K562 (cell line): ENCODE measurements around the gene P2RX2. TPM values are rescaled to one million over a fixed set of nuclear protein-coding genes. Genes with fewer than 3 reads are reported as not detected.

ENCODE experiments used
- ATAC-seq: fragments of 200-7000 bp; cut with Tn5 transposase; 3 replicates; pipeline ENCODE4 v1.9.1; 2020; ENCODE audit warnings: moderate library complexity
- BruUV-seq: library from RNA; stranded (reverse); fragments of 400-500 nt; replicated peaks from 2 replicates; lab custom pipeline; 2021; lab: Mats Ljungman, UMichigan
- CTCF ChIA-PET: fragments of 300-600 bp; formaldehyde crosslinking; extraction: SDS; loops from one replicate; lab custom pipeline; 2021; ENCODE audit warnings: low intra/inter-chr PET ratio; lab: Yijun Ruan, JAX
- POLR2A ChIA-PET: fragments of 300-600, 350-650 bp; sonication (Branson Sonifier 250); formaldehyde crosslinking; extraction: SDS; loops from one replicate; lab custom pipeline; 2021; ENCODE audit warnings: antibody characterized with exemption, inconsistent platforms; lab: Yijun Ruan, JAX
- DNase-seq, 4 experiments: peaks; one replicate each; pipeline versions ENCODE4 v3.0.0 to v3.0.0-alpha.2; 2011 to 2018; ENCODE audit warnings: low spot score in 3 of 4, mixed read lengths in 3 of 4; ENCODE audit errors: extremely low read depth in 1 of 4
- FAIRE-seq: peaks from 2 replicates; lab custom pipeline; 2011; peaks lifted over from hg19 to GRCh38; lab: Jason Lieb, UNC
- H2AFZ ChIP-seq: 2 replicates; pipeline ENCODE4 v1.6.0; 2011; ENCODE audit warnings: low read depth, low read length, control low read depth, inconsistent platforms
- H3K27ac ChIP-seq: fragments of 200-600 bp; 3 replicates; pipeline ENCODE4 v1.8.0; 2011; ENCODE audit warnings: low read depth, mild to moderate bottlenecking, control low read depth, inconsistent platforms, low read length, moderate library complexity, mixed read lengths; ENCODE audit errors: extremely low read depth
- H3K27me3 ChIP-seq, 2 experiments: fragments of 300-600 bp in 1 of 2; 2 replicates in 1 of 2; 3 replicates in 1 of 2; pipeline versions ENCODE4 v1.6.0 to v1.8.0; 2011; ENCODE audit warnings: inconsistent platforms in 2 of 2, low read length in 2 of 2, mild to moderate bottlenecking in 1 of 2, mixed read lengths in 1 of 2, moderate library complexity in 1 of 2; ENCODE audit not compliant: control insufficient read depth in 2 of 2, insufficient read depth in 2 of 2
- H3K36me3 ChIP-seq: fragments of 300-600 bp; 3 replicates; pipeline ENCODE4 v1.8.0; 2011; ENCODE audit warnings: mild to moderate bottlenecking, low read length, inconsistent platforms; ENCODE audit not compliant: control insufficient read depth, insufficient read depth
- H3K4me1 ChIP-seq, 2 experiments: fragments of 200-600 bp in 1 of 2; replicated peaks in 1 of 2; 2 replicates in 1 of 2; 3 replicates in 1 of 2; pipeline versions ENCODE4 v1.5.1 to v1.8.0; 2011; ENCODE audit warnings: inconsistent platforms in 2 of 2, low read length in 2 of 2, mild to moderate bottlenecking in 1 of 2, mixed read lengths in 1 of 2, moderate library complexity in 1 of 2; ENCODE audit not compliant: control insufficient read depth in 2 of 2, insufficient read depth in 2 of 2
- H3K4me2 ChIP-seq: 2 replicates; pipeline ENCODE4 v1.6.1; 2011; ENCODE audit warnings: low read length, control low read depth, inconsistent platforms, mixed read lengths; ENCODE audit not compliant: insufficient read depth
- H3K4me3 ChIP-seq: fragments of 200-600 bp; sonication (generic), shearing (Covaris generic); 2 replicates; pipeline ENCODE4 v1.5.1; 2016; ENCODE audit warnings: control low read depth, inconsistent platforms
- H3K79me2 ChIP-seq: fragments of 200-600 bp; 3 replicates; pipeline ENCODE4 v1.8.0; 2011; ENCODE audit warnings: low read length, inconsistent platforms; ENCODE audit not compliant: control insufficient read depth, insufficient read depth
- H3K9ac ChIP-seq, 2 experiments: 2 replicates each; pipeline versions ENCODE4 v1.6.0 to v1.6.1; 2011; ENCODE audit warnings: low read depth in 2 of 2, low read length in 2 of 2, control low read depth in 1 of 2, inconsistent platforms in 1 of 2, mild to moderate bottlenecking in 1 of 2, mixed read lengths in 1 of 2; ENCODE audit not compliant: insufficient read depth in 1 of 2
- H3K9me1 ChIP-seq: one replicate; pipeline ENCODE4 v1.6.0; 2011; ENCODE audit warnings: inconsistent platforms, mild to moderate bottlenecking, low read length, moderate library complexity; ENCODE audit not compliant: control insufficient read depth, insufficient read depth
- H3K9me3 ChIP-seq: replicated peaks from 2 replicates; pipeline ENCODE4 v1.5.1; 2011; ENCODE audit warnings: low read depth, low read length, inconsistent platforms; ENCODE audit not compliant: control insufficient read depth, insufficient read depth
- H4K20me1 ChIP-seq: replicated peaks from 2 replicates; pipeline ENCODE4 v1.6.1; 2011; ENCODE audit warnings: low read length, inconsistent platforms, mixed read lengths; ENCODE audit not compliant: control insufficient read depth, insufficient read depth
- CBX2 ChIP-seq: fragments of 200-600 bp; sonication (generic); IDR thresholded peaks from one replicate; pipeline ENCODE4 v1.6.1; 2012; ENCODE audit warnings: mild to moderate bottlenecking, low read length, inconsistent platforms; ENCODE audit not compliant: insufficient read depth, poor library complexity, severe bottlenecking
- HNRNPH1 ChIP-seq: fragments of 200-400 bp; formaldehyde crosslinking; optimal IDR thresholded peaks from 2 replicates; pipeline ENCODE3; 2017; ENCODE audit warnings: low read depth, mild to moderate bottlenecking, low read length, moderate library complexity
- LCOR ChIP-seq: sonication (generic); formaldehyde crosslinking; IDR thresholded peaks from 2 replicates; pipeline ENCODE4 v1.8.0; 2022; ENCODE audit warnings: mild to moderate bottlenecking, missing genetic modification reagents
- NRF1 ChIP-seq, 2 experiments: fragments of 450-650 bp; IDR thresholded peaks in 1 of 2; conservative IDR thresholded peaks in 1 of 2; 2 replicates each; pipeline ENCODE4 v1.6.1; 2014; ENCODE audit warnings: mild to moderate bottlenecking in 2 of 2
- RBM17 ChIP-seq: fragments of 200-400 bp; formaldehyde crosslinking; IDR thresholded peaks from 2 replicates; pipeline ENCODE4 v1.6.1; 2017; ENCODE audit warnings: low read depth, mild to moderate bottlenecking, low read length, borderline replicate concordance
- TCF7L2 ChIP-seq: fragments of 150-350 bp; IDR thresholded peaks from 2 replicates; pipeline ENCODE4 v1.6.1; 2016; ENCODE audit warnings: low read depth, mild to moderate bottlenecking, low read length, moderate library complexity
- TGIF2 ChIP-seq: sonication (generic); formaldehyde crosslinking; IDR thresholded peaks from 2 replicates; pipeline ENCODE4 v1.8.1; 2022; ENCODE audit warnings: mild to moderate bottlenecking, missing genetic modification reagents, moderate library complexity
- U2AF2 ChIP-seq: fragments of 200-400 bp; formaldehyde crosslinking; optimal IDR thresholded peaks from 2 replicates; pipeline ENCODE3; 2017; ENCODE audit warnings: low read depth, mild to moderate bottlenecking, low read length
- ZBTB17 ChIP-seq: fragments of 450-650 bp; formaldehyde crosslinking; IDR thresholded peaks from 2 replicates; pipeline ENCODE4 v1.4.0; 2020; ENCODE audit warnings: mild to moderate bottlenecking
- ZNF316 ChIP-seq: fragments of 450-650 bp; IDR thresholded peaks from 2 replicates; pipeline ENCODE4 v1.6.1; 2016
- ZNF347 ChIP-seq: fragments of 450-650 bp; formaldehyde crosslinking; IDR thresholded peaks from 2 replicates; pipeline ENCODE4 v1.4.0; 2020; ENCODE audit warnings: low read depth, mild to moderate bottlenecking, moderate library complexity
- WGBS: fragments of 100-300 bp; shearing (Covaris generic); methylation state at CpG from one replicate; pipeline ENCODE4 v1.1.6; 2016; ENCODE audit warnings: low coverage, mixed read lengths; ENCODE audit not compliant: insufficient coverage; ENCODE audit errors: missing lambda C conversion rate; 5-methylcytosine and 5-hydroxymethylcytosine counted together
- in situ Hi-C: fragments of 300-500 bp; cut with MboI; formaldehyde crosslinking; loops from 4 replicates; pipeline ENCODE4 v1.15.0; 2018; ENCODE audit warnings: inconsistent platforms, mixed read lengths
- intact Hi-C: fragments of 100-400 bp; cut with micrococcal nuclease; formaldehyde crosslinking; loops from 2 replicates; pipeline ENCODE4 v1.14.2; 2022
- polyA plus RNA-seq, 8 experiments: library from polyadenylated mRNA; depleted of rRNA in 4 of 8; stranded (reverse) in 5 of 8; unstranded in 3 of 8; fragments of >200 nt; fragmentation: Nextera tagmentation in 2 of 8; fragmentation: Illumina TruSeq in 1 of 8; extraction: Ambion mirVana in 2 of 8; extraction: Trizol in 1 of 8; gene quantifications; 2 replicates each; pipeline versions ENCODE4 v1.2.1 to v1.2.3, GENCODE V29; 2011 to 2014; ENCODE audit warnings: inconsistent platforms in 1 of 8, missing spikeins in 1 of 8
- total RNA-seq, 7 experiments: library from RNA; depleted of rRNA in 6 of 7; stranded (reverse); fragments of >200 nt in 6 of 7; fragmentation: Illumina TruSeq in 2 of 7; extraction: Trizol in 2 of 7; gene quantifications; 2 replicates each; pipeline versions ENCODE4 v1.2.1 to v1.2.3, GENCODE V29; 2011 to 2021; ENCODE audit warnings: low replicate concordance in 1 of 7
- TF ChIP-seq, protein P1 (sequence below): fragments of 250-450 bp; sonication (Bioruptor Pico); IDR thresholded peaks from 2 replicates; pipeline ENCODE4 v1.5.1; 2021; ENCODE audit warnings: mild to moderate bottlenecking
- TF ChIP-seq, protein P2 (sequence below), 2 experiments: fragments of 250-450 bp in 1 of 2; fragments of 450-650 bp in 1 of 2; sonication (Bioruptor Pico) in 1 of 2; IDR thresholded peaks; 2 replicates each; pipeline versions ENCODE4 v1.6.1 to v1.8.0; 2016 to 2021; ENCODE audit warnings: mild to moderate bottlenecking in 2 of 2, moderate library complexity in 2 of 2, missing compliant biosample characterization in 1 of 2, missing genetic modification characterization in 1 of 2
- TF ChIP-seq, protein P3 (sequence below): fragments of 450-650 bp; conservative IDR thresholded peaks from 2 replicates; pipeline ENCODE4 v1.6.1; 2016; ENCODE audit warnings: missing genetic modification characterization, low read depth, mild to moderate bottlenecking, missing compliant biosample characterization, moderate library complexity
- TF ChIP-seq, protein P4 (sequence below): fragments of 250-450 bp; sonication (Bioruptor Pico); IDR thresholded peaks from 2 replicates; pipeline ENCODE4 v1.8.0; 2022; ENCODE audit warnings: inconsistent platforms, mild to moderate bottlenecking, moderate library complexity, borderline replicate concordance

The P2RX2 gene
- total and polyA plus RNA-seq, 9 of the 15 experiments (the other 6 are each of a cell fraction or from before 2014, with no cell fraction given): not detected

DNA sequence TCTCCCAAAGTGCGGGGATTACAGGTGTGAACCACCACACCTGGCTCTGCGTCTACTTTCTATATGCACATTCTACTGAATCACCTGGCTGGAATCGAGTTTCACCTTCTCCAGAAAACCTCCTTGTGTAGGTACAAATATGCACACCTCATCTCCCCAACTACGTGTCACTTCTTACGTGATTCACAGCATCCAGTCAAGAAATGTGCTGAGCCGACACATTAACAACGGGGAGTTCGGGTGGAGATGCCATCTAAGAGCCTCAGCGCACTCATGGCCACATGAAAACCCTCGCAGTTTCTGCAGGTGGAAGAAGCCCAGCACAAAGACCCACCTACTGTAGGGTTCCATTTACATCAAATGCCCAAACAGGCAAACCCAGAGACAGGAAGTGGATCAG, 29.3 kb downstream of the P2RX2 start (continued):
- TF ChIP-seq HNRNPH1 (no peak), ZBTB17 (CRISPR knock-in tag) (no peak), TGIF2 (CRISPR knock-in tag) (no peak), NRF1 (conservative IDR thresholded peaks at IDR 0.05 in 1 of 2, IDR thresholded peaks at IDR 0.05 in 1 of 2) (no peak), LCOR (no peak), ZNF316 (peak; percentile 62; the same call in 1 of the 2 replicates), CBX2 (no peak)

DNA sequence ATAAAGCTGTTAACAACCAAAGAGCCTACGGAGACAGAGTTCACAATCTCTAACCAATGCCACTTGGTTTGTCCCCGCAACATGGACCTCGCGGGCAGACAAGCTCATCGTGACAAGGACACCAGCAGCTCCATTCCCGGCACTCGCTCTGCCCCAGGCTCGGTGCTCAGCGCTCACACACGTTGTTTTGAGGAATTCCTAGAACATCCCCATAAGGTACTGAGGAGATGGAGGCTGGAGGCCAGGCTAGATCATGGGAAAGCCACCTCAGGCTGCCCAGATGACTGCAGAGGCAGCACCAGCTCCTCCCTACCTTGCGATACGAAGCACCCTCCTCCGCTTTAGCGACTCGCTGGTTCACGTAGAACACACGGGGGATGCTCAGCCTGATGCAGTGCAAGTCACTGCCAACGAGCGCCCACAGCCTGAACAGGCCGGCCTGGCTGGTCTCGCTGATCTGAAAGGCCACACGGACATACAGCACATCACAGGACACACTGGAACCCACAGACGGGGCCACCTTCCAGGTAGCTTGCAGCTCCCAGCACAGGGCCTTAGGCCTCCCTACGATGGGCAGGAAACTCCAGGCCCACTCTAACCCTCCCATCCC, 30.1 kb downstream of the P2RX2 start:
- Histone ChIP-seq H3K4me2 (no peak overlapping the region), H3K9me1 (peaks cover 4% of the 10 kb centered on the region), H3K36me3 (peaks cover 92% of the 10 kb centered on the region), H3K9ac (no peak overlapping the region), H3K4me3 (no peak overlapping the region), H2AFZ (no peak overlapping the region), H3K27ac (no peak overlapping the region), H3K4me1 (no peaks in the 10 kb centered on the region), H3K27me3 (no peaks in the 10 kb centered on the region), H3K9me3 (no peaks in the 10 kb centered on the region), H4K20me1 (0 out of 2 replicates have a peak, but pooled peaks cover 4% of the 10 kb centered on the region), H3K79me2 (no peaks in the 10 kb centered on the region)
- ChIA-PET POLR2A (interaction anchor here (0.7 kb wide), 1 partner anchor 10 kb away, joined by 4 read pairs; no protein-coding TSS in a partner anchor), CTCF (no interaction called here)
- in situ Hi-C loops: no loop called here
- WGBS: 91% methylated on average over 23 of the region's 24 CpGs
- intact Hi-C loops: no loop called here
- FAIRE-seq: no peak
- DNase-seq: no peak
- no TSS peak for BruUV-seq
- ATAC-seq: no peak; the same call in 2 of the 3 replicates
- TF ChIP-seq U2AF2 (no peak), RBM17 (no peak), ZNF347 (CRISPR knock-in tag) (no peak), TCF7L2 (no peak)
- TF ChIP-seq, protein P1, sequence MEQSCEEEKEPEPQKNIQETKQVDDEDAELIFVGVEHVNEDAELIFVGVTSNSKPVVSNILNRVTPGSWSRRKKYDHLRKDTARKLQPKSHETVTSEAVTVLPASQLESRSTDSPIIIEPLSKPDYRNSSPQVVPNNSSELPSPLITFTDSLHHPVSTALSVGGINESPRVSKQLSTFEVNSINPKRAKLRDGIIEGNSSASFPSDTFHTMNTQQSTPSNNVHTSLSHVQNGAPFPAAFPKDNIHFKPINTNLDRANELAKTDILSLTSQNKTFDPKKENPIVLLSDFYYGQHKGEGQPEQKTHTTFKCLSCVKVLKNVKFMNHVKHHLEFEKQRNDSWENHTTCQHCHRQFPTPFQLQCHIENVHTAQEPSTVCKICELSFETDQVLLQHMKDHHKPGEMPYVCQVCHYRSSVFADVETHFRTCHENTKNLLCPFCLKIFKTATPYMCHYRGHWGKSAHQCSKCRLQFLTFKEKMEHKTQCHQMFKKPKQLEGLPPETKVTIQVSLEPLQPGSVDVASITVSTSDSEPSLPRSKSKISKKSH (CRISPR knock-in tag): no peak
- TF ChIP-seq, protein P2, sequence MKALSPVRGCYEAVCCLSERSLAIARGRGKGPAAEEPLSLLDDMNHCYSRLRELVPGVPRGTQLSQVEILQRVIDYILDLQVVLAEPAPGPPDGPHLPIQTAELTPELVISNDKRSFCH (CRISPR knock-in tag; IDR thresholded peaks at IDR 0.05): no peak
- TF ChIP-seq, protein P2 (tag; IDR thresholded peaks at IDR 0.05): no peak
- TF ChIP-seq, protein P3, sequence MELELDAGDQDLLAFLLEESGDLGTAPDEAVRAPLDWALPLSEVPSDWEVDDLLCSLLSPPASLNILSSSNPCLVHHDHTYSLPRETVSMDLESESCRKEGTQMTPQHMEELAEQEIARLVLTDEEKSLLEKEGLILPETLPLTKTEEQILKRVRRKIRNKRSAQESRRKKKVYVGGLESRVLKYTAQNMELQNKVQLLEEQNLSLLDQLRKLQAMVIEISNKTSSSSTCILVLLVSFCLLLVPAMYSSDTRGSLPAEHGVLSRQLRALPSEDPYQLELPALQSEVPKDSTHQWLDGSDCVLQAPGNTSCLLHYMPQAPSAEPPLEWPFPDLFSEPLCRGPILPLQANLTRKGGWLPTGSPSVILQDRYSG (tag): no peak
- TF ChIP-seq, protein P4, sequence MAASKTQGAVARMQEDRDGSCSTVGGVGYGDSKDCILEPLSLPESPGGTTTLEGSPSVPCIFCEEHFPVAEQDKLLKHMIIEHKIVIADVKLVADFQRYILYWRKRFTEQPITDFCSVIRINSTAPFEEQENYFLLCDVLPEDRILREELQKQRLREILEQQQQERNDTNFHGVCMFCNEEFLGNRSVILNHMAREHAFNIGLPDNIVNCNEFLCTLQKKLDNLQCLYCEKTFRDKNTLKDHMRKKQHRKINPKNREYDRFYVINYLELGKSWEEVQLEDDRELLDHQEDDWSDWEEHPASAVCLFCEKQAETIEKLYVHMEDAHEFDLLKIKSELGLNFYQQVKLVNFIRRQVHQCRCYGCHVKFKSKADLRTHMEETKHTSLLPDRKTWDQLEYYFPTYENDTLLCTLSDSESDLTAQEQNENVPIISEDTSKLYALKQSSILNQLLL: no peak
